HCT116 (cell line): ENCODE results near the gene TEX22. TPM values are rescaled to one million over a fixed set of nuclear protein-coding genes. Genes with fewer than 3 reads are reported as not detected.
A peak's percentile ranks its signal among the peaks of the same experiment; 100 is the strongest.

ENCODE experiments used
- ATAC-seq: fragments of 200-7000 bp; cut with Tn5 transposase; 2 replicates; pipeline ENCODE4 v1.9.1; 2020; ENCODE audit warnings: mild to moderate bottlenecking, moderate library complexity
- Bru-seq: library from RNA; stranded (reverse); fragments of 400-500 nt; gene quantifications from one replicate; lab custom pipeline; 2021; lab: Mats Ljungman, UMichigan
- BruChase-seq, 2 experiments: library from RNA; stranded (reverse); fragments of 400-500 nt; gene quantifications; one replicate each; lab custom pipeline; 2021; lab: Mats Ljungman, UMichigan
- BruUV-seq: library from RNA; stranded (reverse); fragments of 400-500 nt; replicated peaks from 2 replicates; lab custom pipeline; 2021; lab: Mats Ljungman, UMichigan
- CTCF ChIA-PET: fragments of 300-600 bp; sonication (Branson Sonifier 250); formaldehyde crosslinking; loops from one replicate; lab custom pipeline; 2021; ENCODE audit warnings: antibody characterized with exemption; lab: Charles Lee
- POLR2A ChIA-PET: fragments of 300-600, 350-600 bp; sonication (Branson Sonifier 250); formaldehyde crosslinking; loops from one replicate; lab custom pipeline; 2021; ENCODE audit warnings: antibody characterized with exemption; lab: Charles Lee
- RAD21 ChIA-PET, 2 experiments: fragments of 300-600 bp; sonication (Branson Sonifier 250); formaldehyde crosslinking; loops; one replicate each; lab custom pipeline; 2023; ENCODE audit warnings: low total read pairs in 2 of 2; ENCODE audit not compliant: uncharacterized antibody in 2 of 2, unreplicated experiment in 2 of 2, low non-redundant PET in 1 of 2; lab: Charles Lee
- DNase-seq: peaks from one replicate; pipeline ENCODE4 v3.0.0-alpha.2; 2010; ENCODE audit warnings: low read depth, low spot score
- H2AFZ ChIP-seq: fragments of 200-600 bp; shearing (Covaris generic), sonication (generic); 2 replicates; pipeline ENCODE4 v1.6.1; 2017; ENCODE audit warnings: low read depth, mixed run types, mixed read lengths, antibody characterized with exemption, low read length; ENCODE audit not compliant: poor library complexity, severe bottlenecking
- H3K27ac ChIP-seq: 2 replicates; pipeline ENCODE4 v1.5.1; 2012; ENCODE audit warnings: low read depth, low read length
- H3K27me3 ChIP-seq: fragments of 200-600 bp; sonication (generic); 2 replicates; pipeline ENCODE4 v1.6.1; 2016; ENCODE audit warnings: mixed run types, low read length, mixed read lengths; ENCODE audit not compliant: insufficient read depth
- H3K36me3 ChIP-seq, 2 experiments: fragments of 200-500 bp in 1 of 2; fragments of 200-600 bp in 1 of 2; sonication (Bioruptor generic) in 1 of 2; sonication (generic) in 1 of 2; 2 replicates each; pipeline versions ENCODE4 v1.5.1 to v1.6.1; 2014 to 2016; ENCODE audit warnings: low read length in 2 of 2, inconsistent platforms in 1 of 2, mixed read lengths in 1 of 2, mixed run types in 1 of 2; ENCODE audit not compliant: insufficient read depth in 2 of 2, control insufficient read depth in 1 of 2
- H3K4me1 ChIP-seq, 2 experiments: fragments of 200-600 bp in 1 of 2; sonication (generic) in 1 of 2; 2 replicates each; pipeline versions ENCODE4 v1.5.1 to v1.6.1; 2012 to 2017; ENCODE audit warnings: low read length in 2 of 2, inconsistent platforms in 1 of 2, mild to moderate bottlenecking in 1 of 2, mixed read lengths in 1 of 2, mixed run types in 1 of 2, moderate library complexity in 1 of 2; ENCODE audit not compliant: insufficient read depth in 2 of 2, control insufficient read depth in 1 of 2
- H3K4me2 ChIP-seq: fragments of 200-600 bp; sonication (generic); 2 replicates; pipeline ENCODE4 v1.6.1; 2017; ENCODE audit warnings: mixed run types, low read length, mixed read lengths
- H3K4me3 ChIP-seq, 2 experiments: fragments of 200-600 bp in 1 of 2; sonication (generic) in 1 of 2; replicated peaks in 1 of 2; 2 replicates each; pipeline ENCODE4 v1.5.1; 2011 to 2016; ENCODE audit warnings: low read length in 2 of 2, control low read depth in 1 of 2, low read depth in 1 of 2, mild to moderate bottlenecking in 1 of 2, mixed read lengths in 1 of 2, mixed run types in 1 of 2
- H3K79me2 ChIP-seq: fragments of 200-600 bp; sonication (generic); 2 replicates; pipeline ENCODE4 v1.6.1; 2017; ENCODE audit warnings: mild to moderate bottlenecking, mixed run types, low read length, moderate library complexity, mixed read lengths; ENCODE audit not compliant: insufficient read depth
- H3K9ac ChIP-seq: fragments of 200-600 bp; sonication (generic); 2 replicates; pipeline ENCODE4 v1.6.1; 2016; ENCODE audit warnings: low read length, mixed read lengths
- H3K9me2 ChIP-seq: fragments of 200-600 bp; sonication (generic), shearing (Covaris generic); 2 replicates; pipeline ENCODE4 v1.6.1; 2017; ENCODE audit warnings: mixed run types, mild to moderate bottlenecking, moderate library complexity; ENCODE audit not compliant: insufficient read depth
- H3K9me3 ChIP-seq, 2 experiments: fragments of 200-500 bp in 1 of 2; fragments of 200-600 bp in 1 of 2; sonication (Bioruptor generic) in 1 of 2; sonication (generic) in 1 of 2; 2 replicates each; pipeline ENCODE4 v1.6.1; 2014 to 2017; ENCODE audit warnings: low read length in 2 of 2, mixed read lengths in 2 of 2, inconsistent platforms in 1 of 2, low read depth in 1 of 2, mild to moderate bottlenecking in 1 of 2, mixed run types in 1 of 2, moderate library complexity in 1 of 2; ENCODE audit not compliant: control insufficient read depth in 1 of 2, insufficient read depth in 1 of 2
- H4K20me1 ChIP-seq: fragments of 200-600 bp; sonication (generic), shearing (Covaris generic); 2 replicates; pipeline ENCODE4 v1.6.1; 2017; ENCODE audit warnings: mixed run types, mild to moderate bottlenecking, moderate library complexity; ENCODE audit not compliant: insufficient read depth
- EGR1 ChIP-seq: IDR thresholded peaks from 2 replicates; pipeline ENCODE4 v1.6.1; 2012; ENCODE audit warnings: low read depth
- JUND ChIP-seq: IDR thresholded peaks from 2 replicates; pipeline ENCODE4 v1.6.1; 2012
- POLR2A ChIP-seq: IDR thresholded peaks from 2 replicates; pipeline ENCODE4 v1.7.0; 2011; ENCODE audit warnings: borderline replicate concordance; ENCODE audit not compliant: insufficient read depth, insufficient read length; ENCODE audit errors: extremely low read depth
- POLR2AphosphoS5 ChIP-seq: IDR thresholded peaks from 2 replicates; pipeline ENCODE4 v1.6.1; 2011; ENCODE audit warnings: mild to moderate bottlenecking, low read depth, low read length, moderate library complexity
- RAD21 ChIP-seq: IDR thresholded peaks from 2 replicates; pipeline ENCODE4 v1.6.1; 2012; ENCODE audit warnings: low read depth, mild to moderate bottlenecking
- TCF7L2 ChIP-seq: IDR thresholded peaks from 2 replicates; pipeline ENCODE4 v1.7.0; 2011; ENCODE audit warnings: borderline replicate concordance, inconsistent platforms; ENCODE audit not compliant: insufficient read depth, insufficient read length; ENCODE audit errors: extremely low read depth
- YY1 ChIP-seq: IDR thresholded peaks from 2 replicates; pipeline ENCODE4 v1.6.1; 2011; ENCODE audit warnings: low read length, low read depth, moderate library complexity, mild to moderate bottlenecking; ENCODE audit not compliant: insufficient replicate concordance; ENCODE audit errors: extremely low read depth
- intact Hi-C: fragments of 100-400 bp; cut with micrococcal nuclease; formaldehyde crosslinking; loops from 2 replicates; pipeline ENCODE4 v1.10.0; 2022
- long read RNA-seq: library from polyadenylated mRNA; unstranded; transcript quantifications from one replicate; pipeline ENCODE4 v2.0.0, GENCODE V29; 2021; ENCODE audit not compliant: unreplicated experiment
- polyA plus RNA-seq: library from polyadenylated mRNA; unstranded; fragments of >200 nt; gene quantifications from 2 replicates; pipeline ENCODE4 v1.2.1, GENCODE V29; 2012; ENCODE audit warnings: missing spikeins
- total RNA-seq: library from RNA; stranded (reverse); gene quantifications from one replicate; pipeline ENCODE4 v1.2.1, GENCODE V29; 2021; ENCODE audit not compliant: unreplicated experiment
- TF ChIP-seq, protein P1 (sequence below): IDR thresholded peaks from 2 replicates; pipeline ENCODE4 v1.6.1; 2012

The TEX22 gene
- total RNA-seq (3.8 TPM), Bru-seq, nascent RNA (percentile 69 among the genes with signal in this experiment), BruChase-seq, experiment 1, labeled RNA remaining after a 6-hour chase (percentile 68 among the genes with signal in this experiment), BruChase-seq, experiment 2, labeled RNA remaining after a 2-hour chase (percentile 66 among the genes with signal in this experiment)
- polyA plus RNA-seq: 0.05 and 0.15 TPM in 2 replicates
- long read RNA-seq, partial matches to known transcripts: 0 of 4 reads
- long read RNA-seq, other reads (novel, unspliced or antisense): 4 of 4 reads

DNA sequence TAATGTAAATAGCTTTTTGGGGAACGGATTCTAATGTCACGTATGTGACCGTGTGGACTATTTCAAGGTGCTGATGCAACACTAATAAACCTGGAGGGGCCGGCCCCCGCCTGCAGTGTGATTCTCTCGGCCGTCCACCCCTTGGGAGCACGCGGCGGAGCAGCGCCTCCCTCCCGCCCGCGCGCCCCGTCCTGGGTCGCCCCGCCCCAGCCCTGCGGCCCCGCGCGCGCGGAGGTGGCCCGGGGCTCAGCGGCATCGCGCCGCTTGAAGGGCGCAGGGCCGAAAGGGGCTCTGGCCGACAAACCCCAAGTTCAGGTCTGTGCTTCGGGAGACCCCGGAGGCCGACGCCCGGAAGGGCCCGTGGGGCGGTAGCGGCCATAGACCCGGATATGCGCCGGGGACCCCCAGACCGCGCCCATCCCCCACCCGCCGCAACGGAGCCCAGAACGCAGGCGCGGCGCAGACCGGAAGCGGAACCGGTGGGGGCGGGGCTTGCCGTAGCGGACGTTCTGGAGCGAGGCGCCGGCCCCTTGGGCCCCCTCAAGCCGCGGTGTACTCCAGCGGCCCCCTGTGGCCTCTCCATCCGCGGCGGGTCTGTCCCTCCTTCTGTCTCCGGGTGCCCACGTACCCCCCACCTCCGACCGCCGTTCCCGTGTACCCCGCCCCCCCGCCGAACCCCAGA lies at the start of gene TEX22:
Gene TEX22 (plus strand): TSS at position 495 of the 682 bp plus-strand sequence. CDS start 803 bp downstream, outside the sequence.
- no peak within 1 kb of the TSS for H2AFZ ChIP-seq
- DNase-seq: peak; percentile 31
- H3K27me3 ChIP-seq: no peaks in the 10 kb centered on the region
- peak; percentile 81 for ATAC-seq
- intact Hi-C loops: no loop called here
- H3K9ac ChIP-seq: peak within 1 kb of the TSS; percentile 92
- no peaks in the 10 kb centered on the region for H3K9me2 ChIP-seq
- BruUV-seq: no TSS peak
- CTCF ChIA-PET: no interaction called here
- peaks cover 0 to 8% of the 10 kb centered on the region in 2 experiments; a peak in 1 of 4 replicates for H3K9me3 ChIP-seq
- peaks cover 19 to 40% of the 10 kb centered on the region in 2 experiments; a peak in 3 of 4 replicates for H3K4me1 ChIP-seq
- H3K4me2 ChIP-seq: peak within 1 kb of the TSS; percentile 97
- RAD21 ChIA-PET: no interaction called here
- peaks cover 19% of the 10 kb centered on the region for H3K79me2 ChIP-seq
- H3K27ac ChIP-seq: peak within 1 kb of the TSS; percentile 94
- POLR2A ChIA-PET: no interaction called here
- no peaks in the 10 kb centered on the region for H4K20me1 ChIP-seq
- no peak for TF ChIP-seq JUND
- no peak for TF ChIP-seq TCF7L2
- peak; percentile 75 for TF ChIP-seq POLR2A
- peak; percentile 87 for TF ChIP-seq POLR2AphosphoS5
- no peak for TF ChIP-seq RAD21
- peak; percentile 7 for TF ChIP-seq YY1
- TF ChIP-seq EGR1: no peak
- TF ChIP-seq, protein P1, sequence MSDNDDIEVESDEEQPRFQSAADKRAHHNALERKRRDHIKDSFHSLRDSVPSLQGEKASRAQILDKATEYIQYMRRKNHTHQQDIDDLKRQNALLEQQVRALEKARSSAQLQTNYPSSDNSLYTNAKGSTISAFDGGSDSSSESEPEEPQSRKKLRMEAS: peak; percentile 88
- H3K36me3 ChIP-seq: peaks cover 3 to 19% of the 10 kb centered on the region in 2 experiments; a peak in 3 of 4 replicates
- peak within 1 kb of the TSS; percentile 91 for H3K4me3 ChIP-seq
